ENCODE data around the gene C19orf25.
"Not testable (repeated sequence)": the region's sequence is repeated elsewhere in the genome, so short reads cannot be mapped to it uniquely, and the experiment has no call there.

C19orf25 gene

DNA sequence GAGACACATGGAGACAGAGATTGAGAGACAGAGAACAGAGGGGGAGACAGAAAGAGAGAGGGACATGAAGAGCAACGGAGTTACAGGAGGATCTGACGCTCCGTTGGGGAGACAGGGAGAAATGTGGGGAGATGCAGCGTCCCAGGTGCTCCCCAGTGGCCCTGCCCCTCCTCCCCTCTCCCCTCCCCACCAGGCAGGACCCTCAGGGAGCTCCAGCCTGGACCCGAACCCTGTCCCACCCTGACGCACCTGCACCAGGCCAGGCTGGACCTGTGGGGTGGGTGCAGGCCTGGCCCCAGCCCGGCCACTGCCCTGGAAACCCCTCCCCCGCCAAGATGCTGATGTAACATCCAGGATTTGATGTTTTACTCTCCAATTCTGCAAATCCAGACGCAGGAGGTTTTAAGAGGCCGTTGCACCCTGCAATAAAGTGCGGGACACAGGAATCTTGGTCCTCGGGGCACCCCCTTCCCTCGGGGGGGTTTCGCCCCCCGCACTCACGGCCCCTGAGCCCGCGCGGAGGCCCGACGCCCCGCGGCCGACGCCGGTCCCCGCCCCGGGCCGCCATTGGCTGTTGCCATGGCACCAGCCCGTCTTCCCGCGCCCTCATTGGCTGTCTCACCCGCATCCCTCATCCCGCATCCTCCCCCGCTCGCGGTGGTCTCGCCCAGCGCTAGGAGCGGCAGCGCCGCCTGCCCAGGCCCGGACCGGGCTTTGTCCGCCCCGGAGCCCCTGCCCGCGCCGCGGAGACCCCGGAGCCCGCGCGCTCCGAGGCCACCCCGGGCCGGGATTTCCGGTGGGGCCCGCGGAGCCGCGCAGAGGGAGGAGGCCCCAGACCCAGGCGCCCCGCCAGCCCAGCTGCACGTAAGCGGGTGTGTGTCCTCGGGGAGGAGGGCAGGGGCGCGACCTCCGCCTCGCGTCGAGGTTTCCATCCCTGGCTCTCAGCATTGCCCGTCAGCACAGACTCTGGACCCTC, 29.3 kb downstream of the C19orf25 start, which contains the start of gene APC2:
APC2 (plus strand) TSS at position 655 of the 976 bp plus-strand sequence. CDS start 2,881 bp downstream, outside the sequence.
- DNase-seq (ENCODE audit: low spot score): no peak

DNA sequence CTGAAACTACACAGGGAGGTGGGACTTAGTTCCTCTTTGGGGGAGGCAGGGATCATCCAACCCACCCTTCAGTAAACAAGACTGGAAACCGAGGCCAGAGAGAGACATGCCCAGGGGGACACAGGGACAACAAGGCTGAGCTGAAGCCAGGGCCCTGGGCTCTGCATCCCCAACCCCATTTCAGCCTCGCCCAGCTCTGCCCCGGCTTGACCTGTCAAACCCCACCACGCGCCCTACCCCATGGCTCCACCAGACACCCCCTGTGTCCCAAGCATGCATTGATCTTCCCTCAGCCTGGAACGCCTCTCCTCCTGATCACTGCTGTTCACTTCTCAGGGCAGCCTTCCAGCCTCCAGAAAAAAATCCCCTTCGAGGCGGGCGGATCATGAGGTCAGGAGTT, 31.1 kb downstream of the C19orf25 start:
- DNase-seq (ENCODE audit: low spot score): no peak

DNA sequence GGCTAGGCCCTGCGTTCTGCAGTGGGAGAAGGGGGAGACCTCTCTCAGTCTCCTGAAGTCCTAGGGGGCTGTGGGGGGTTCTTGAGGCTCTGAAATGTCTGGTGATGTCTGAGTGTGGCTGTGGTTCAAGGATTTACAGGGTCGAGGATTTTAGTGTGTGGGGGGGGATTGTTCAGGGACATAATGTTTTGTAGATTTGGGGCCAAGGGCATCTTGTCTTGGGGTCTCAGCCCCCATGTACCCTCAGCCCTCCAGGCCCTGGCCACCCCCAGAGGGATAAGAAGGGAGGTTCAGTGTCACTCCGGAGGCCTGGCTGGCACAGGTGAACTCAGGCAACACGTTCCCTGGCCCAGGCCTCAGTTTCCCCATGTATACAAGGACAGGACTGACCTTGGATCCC, 31.5 kb downstream of the C19orf25 start:
- no peak for DNase-seq (ENCODE audit: low spot score)

DNA sequence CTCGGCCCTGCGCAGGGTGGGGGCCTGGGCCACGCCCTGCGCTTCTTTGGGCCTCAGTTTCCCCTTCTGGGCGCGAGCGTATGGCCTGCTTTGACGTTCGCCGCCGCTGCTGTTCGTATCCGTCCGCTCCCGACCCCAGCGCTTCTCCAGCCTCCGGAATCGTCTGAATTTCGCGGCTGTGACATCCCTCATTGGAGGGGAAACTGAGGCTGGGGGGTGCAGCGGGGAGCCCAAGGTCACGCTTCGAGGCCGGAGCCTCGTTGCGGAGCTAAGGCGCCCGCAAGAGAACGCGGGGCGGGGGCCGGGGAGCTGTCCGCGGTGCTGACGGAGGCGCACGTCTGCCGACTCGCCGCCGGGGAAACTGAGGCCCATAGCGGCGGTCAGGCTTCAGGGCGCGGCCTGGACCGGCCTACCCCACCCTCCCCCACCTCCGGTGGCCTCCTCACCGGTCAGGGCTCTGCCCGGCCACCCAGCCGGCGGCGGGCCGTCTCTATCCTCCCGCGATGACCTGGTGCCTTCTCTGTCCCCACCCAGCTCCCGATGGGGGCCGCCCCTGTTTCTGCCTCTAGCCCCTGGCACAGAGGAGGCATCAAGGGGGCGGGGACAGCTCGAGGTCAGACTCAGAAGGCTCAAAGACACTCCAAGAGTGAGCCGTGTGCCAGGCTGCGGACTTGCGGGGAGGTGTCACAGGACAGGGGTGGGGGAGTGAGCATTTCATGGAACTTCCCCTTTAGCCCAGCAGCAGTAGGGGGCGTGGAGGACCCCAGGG, 32.1 kb downstream of the C19orf25 start:
- no peak for DNase-seq (ENCODE audit: low spot score)

DNA sequence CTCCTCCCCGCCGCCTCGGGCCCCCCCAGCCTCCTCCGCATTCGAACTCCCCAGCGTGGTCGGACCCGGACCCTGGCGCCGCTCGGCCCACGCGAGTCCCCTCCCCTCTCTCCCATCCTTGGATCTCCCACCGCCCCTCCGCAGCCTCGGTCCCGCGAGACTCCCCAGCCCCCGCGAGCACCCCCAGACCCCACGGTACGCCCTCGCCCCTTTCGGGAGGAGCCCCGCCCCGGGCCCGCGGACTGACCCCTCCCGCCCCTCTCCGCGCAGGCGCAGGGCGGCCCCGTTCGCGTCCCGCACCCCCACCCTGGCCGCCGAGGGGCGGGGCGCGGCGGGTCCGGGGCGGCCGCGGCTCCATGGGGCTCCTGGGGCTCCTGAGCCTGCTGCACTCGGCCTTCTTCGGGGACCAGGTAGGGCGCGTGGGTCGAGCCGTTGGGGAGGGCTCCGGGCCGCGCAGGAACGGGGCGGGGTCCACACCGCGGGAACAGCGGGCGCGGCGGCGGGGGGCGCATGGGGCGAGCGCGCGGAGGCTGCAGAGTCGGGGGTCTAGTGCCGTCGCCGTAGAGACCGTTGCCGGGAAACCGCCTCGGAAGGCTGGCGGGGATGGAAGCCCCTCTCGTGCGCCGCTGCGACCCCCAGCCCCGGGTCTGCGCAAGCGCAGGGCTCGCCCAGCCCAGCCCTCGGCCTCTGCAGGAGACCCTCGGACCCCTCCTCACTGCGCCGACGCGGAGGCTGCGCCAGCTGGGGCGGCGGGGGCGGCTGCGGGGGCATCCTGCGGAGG, 32.9 kb downstream of the C19orf25 start:
- no peak for DNase-seq (ENCODE audit: low spot score)

DNA sequence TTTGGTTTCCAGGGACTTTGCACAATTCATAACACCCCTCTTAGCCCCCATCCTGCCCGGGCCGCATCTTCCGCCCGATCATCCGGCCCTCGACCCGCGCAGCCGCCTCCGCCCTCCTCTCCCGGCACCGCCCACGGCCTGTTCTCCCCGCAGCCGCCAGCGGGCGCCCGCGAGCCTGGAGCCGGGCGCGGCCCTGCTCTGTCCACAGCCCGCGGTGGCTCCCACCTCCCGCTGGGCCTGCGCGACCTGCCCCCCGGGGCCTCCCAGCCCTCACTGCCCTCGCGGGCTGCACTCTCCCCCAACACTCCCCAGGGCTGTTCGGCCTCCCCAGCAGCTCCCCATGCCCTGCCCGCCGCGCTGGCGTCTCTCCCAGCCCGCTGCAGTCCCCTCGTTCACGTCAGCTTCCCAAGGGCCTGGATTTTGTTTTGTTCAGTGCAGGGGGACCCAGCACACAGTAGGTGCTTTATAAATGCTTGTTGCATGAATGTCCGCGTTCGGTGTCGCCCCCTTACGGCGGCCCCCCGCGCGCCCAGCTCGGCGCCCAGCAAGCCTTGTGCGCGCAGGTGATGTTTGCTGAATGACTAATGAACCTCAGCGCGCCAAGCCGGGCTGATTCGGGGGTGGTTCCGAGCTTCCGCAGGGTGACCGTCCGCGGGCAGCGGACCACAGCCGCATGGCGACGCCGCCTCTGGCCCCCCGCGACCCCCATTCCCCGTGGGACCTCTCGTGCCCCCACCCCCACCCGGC, 33.7 kb downstream of the C19orf25 start:
- peak; percentile 88 for DNase-seq (ENCODE audit: low spot score)

- no peak for DNase-seq (ENCODE audit: low spot score)
Observed at GRCh38 chr19:1441677-1442438, 37.2 kb downstream of the C19orf25 start.

DNA sequence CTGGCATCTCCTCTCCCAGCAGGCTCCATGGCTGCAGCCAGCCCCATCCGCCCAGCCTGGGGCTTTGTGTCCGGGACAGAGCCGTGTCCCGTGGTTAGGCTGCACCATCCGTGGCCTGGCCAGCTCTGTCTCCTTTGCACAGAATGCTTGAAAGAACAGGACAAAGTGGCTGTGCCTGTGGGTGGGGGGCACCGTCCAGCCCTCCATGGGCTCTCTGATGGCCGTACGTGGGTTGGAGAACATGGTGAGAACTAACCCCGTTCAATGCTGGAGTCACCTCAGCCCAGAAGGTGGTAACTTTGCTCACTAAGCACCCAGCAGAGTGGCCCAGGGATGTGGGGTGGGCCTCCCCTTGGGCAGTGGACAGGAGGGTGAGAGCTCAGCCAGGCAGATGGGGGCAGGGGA, 38.0 kb downstream of the C19orf25 start:
- DNase-seq (ENCODE audit: low spot score): no peak

DNA sequence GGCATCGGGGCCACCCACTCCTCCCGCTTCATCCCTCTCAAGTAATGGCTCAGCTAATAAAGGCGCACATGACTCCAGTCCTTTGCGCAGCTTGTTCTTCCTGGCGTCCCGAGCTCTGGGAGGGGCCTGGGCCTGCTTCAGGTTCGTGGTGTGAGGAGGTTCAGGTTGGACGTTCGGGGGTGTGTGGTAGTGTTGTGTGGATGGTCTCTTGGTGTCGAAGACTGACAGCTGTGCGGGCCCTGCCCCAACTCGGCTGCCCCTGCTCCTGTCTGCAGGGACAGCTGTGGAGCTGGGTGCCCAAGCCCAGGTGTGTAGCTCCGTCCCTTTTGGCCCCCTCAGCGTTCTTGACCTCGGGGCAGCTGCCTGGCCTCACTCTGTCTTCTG, 38.6 kb downstream of the C19orf25 start:
- no peak for DNase-seq (ENCODE audit: low spot score)

DNA sequence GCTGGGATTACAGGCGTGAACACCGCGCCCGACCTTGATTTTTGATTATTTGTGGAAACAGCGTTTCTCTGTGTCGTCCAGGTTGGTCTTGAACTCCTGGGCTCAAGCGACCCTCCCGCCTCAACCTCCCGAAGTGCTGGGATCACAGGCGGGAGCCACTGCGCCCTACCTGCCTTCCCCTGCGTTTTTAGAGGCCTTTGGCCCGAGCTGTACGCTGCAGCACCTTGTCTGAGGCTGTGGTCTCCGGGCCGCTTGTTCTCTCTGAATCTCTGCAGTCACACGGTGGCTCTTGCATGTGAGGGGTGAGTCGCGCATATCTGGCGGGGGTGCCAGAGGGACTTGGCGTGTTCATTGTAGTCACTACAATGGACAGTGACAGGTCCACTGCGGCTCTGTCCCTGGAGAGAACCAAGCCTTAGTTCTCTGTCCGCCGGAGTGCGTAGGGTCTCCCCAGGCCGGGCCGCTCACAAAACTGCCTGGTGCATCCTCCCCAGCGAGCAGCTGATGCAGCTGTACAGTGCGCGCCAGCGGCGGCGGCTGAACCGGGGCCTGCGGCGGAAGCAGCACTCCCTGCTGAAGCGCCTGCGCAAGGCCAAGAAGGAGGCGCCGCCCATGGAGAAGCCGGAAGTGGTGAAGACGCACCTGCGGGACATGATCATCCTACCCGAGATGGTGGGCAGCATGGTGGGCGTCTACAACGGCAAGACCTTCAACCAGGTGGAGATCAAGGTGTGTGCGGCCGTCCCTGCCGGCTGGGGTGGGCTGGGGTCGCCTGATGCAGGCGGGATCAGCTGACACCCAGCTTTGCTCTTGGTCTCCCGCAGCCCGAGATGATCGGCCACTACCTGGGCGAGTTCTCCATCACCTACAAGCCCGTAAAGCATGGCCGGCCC, 39.2 kb downstream of the C19orf25 start:
- DNase-seq (ENCODE audit: low spot score): not testable (repeated sequence)

GRCh38 chr19:1438933-1439354, 40.1 kb downstream of the C19orf25 start:
- DNase-seq (ENCODE audit: low spot score): no peak

DNA sequence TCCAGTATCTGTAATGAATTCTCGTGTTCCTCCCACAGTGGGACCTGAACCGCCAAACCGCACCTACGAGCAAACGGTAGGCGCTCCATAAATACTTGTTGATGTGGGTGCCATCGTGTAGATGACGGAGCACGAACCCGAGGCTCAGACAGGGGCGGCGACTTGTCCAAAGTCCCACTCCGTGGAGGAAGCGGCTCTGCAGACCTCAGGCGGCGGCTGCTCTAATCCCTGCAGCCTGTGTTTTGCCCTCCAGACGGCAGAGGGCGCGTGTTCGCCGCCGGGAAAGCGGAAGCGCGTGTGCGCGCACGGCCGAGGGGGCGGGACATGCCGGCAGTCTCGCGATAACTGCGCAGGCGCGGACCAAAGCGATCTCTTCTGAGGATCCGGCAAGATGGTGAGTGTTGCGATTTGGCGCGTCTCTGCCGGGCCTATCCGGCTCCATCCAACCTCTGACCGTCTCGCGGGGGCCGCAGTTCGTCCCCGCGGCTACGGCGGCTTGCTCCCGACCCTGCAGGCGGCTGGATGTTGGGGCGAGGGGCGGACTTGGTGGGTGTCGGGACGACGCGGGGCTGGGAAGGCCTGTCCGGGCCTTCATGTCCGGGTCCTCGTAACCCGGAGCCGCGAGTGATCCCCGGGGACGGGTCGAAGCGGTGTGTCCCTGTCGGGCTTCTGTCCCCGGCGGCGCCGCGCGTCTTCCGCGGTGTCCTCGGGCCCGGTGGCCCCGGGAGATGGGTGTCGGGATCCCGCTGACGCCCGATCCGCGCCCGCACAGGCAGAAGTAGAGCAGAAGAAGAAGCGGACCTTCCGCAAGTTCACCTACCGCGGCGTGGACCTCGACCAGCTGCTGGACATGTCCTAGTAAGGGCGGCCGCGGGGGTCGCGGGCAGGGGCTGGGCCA, 40.7 kb downstream of the C19orf25 start, which contains the start of gene RPS15:
RPS15 (plus strand) TSS at position 362 of the 898 bp plus-strand sequence; CDS start at position 392, 30 bp downstream.
- peak; percentile 98 for DNase-seq (ENCODE audit: low spot score)

DNA sequence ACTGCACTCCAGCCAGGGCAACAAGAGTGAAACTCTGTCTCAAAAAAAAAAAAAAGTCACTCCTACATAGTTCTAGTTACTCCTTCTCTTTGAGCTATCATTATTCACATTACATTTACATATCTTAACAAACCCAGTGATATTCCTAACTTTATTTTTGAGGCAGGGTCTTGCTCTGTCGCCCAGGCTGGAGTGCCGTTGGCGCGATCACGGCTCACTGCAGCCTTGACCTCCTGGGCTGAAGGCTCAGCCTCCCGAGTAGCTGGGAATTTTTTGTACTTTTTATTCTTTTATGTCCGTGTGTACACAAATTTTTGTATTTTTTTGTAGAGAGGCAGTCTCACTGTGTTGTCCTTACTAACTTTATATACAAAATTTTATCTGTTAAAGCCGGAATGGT, 41.4 kb downstream of the C19orf25 start:
- DNase-seq (ENCODE audit: low spot score): no peak

GRCh38 chr19:1435378-1435989, 43.5 kb downstream of the C19orf25 start:
- DNase-seq (ENCODE audit: low spot score): no peak

DNA sequence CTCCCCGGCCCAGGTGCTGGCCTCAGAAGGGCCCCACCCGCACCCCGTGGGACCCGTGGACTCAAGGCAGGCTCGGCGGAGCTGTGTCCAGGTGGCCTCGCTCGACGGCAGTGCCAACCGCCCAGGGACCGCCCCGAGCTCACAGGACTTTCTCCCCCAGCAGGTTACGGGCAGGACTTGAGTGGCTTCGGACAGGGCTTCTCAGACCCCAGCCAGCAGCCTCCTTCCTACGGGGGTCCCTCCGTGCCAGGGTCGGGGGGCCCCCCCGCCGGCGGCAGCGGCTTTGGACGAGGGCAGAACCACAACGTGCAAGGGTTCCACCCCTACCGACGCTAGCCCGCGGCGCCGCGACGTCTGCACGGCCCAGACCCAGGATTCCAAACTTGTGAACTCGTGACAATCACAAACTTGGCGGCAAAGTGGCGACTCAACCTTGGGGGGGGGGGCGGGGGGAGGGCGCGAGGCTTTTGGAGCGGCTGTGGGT, 44.4 kb downstream of the C19orf25 start:
- DNase-seq (ENCODE audit: low spot score): no peak

DNA sequence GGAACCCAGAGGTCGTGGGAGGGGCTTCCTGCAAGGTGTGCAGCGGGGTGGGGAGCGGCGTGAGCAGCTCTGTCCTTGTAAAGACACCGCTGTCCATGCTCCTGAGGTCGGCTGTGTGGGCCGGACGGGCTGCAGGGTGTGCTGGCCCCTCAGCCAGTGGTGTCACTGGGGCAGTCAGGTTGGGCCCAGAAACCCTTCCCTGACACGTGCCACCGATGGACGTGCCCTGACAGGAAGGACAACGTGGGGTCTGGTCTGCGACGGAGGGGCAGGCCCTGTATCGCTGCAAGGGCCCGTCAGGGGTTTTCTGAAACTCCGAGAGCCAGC, 45.0 kb downstream of the C19orf25 start:
- DNase-seq (ENCODE audit: low spot score): no peak

DNA sequence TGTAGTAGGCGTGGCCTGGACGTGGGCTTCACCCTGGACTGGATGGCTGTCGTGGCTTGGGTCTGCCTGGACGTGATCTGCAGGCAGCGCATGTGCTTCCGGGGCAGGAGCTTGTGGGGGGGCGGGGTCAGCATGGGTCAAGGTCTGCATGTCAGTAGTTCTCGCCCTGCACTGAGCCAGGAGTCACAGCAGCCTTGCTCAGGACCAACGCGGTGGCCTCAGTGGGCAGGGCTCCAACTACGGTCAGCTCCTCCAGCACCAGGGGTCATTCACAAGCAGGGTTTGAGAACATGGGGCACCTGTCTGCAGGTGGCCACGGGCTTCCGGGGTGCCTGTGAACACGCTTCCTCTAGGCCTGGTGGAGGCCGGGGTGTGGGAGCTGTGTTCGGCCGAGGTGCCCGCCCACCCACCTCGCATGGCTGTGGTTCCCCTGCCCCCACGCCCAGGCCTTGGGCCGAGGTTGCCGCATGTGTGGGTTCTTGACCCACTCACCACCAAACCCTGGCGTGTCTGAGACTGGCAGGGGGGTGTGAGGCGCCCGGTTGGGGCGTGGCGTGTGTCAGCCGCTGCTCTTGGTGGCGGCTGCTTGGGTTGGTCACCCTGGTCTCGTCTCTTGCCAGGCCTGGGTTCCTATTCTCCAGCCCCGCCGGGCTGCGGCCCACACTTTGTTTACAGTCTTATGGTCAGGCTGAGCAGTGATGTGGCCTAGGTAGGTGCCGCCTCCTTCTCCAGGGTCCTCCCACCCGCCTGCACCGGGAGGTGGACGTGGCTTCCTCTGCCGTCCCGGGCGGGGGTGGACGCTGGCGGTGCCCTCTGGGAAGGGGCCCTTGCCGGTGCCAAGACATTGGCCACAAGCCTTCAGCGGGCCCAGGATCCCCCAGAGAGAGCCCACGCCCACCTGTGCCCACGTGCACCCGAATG, 45.6 kb downstream of the C19orf25 start:
- no peak for DNase-seq (ENCODE audit: low spot score)
